H1 (cell line): ENCODE measurements around the gene ISL2. TPM values are rescaled to one million over a fixed set of nuclear protein-coding genes. Genes with fewer than 3 reads are reported as not detected.

Source experiments
- ASH2L ChIP-seq: fragments of 200-600, 300-600 bp; sonication (generic); IDR thresholded peaks from one replicate; pipeline ENCODE4 v1.7.1; 2017; ENCODE audit warnings: low read length
- EGR1 ChIP-seq: IDR thresholded peaks from 2 replicates; pipeline ENCODE4 v1.6.1; 2011; ENCODE audit warnings: low read depth, low read length, borderline replicate concordance
- GABPA ChIP-seq: IDR thresholded peaks from 2 replicates; pipeline ENCODE4 v1.6.1; 2011; ENCODE audit warnings: mild to moderate bottlenecking, low read length, moderate library complexity, borderline replicate concordance; ENCODE audit not compliant: insufficient read depth
- GTF2F1 ChIP-seq: IDR thresholded peaks from 2 replicates; pipeline ENCODE4 v1.6.1; 2012; ENCODE audit warnings: low read depth, low read length, improper control_type of control experiment, borderline replicate concordance
- JUND ChIP-seq: IDR thresholded peaks from 2 replicates; pipeline ENCODE4 v1.6.1; 2011; ENCODE audit warnings: mild to moderate bottlenecking, improper control_type of control experiment, low read length
- POLR2AphosphoS5 ChIP-seq: IDR thresholded peaks from 2 replicates; pipeline ENCODE4 v1.6.1; 2011; ENCODE audit warnings: low read depth, low read length
- polyA plus RNA-seq, 7 experiments: library from polyadenylated mRNA; depleted of rRNA in 3 of 7; stranded (reverse) in 5 of 7; unstranded in 2 of 7; fragments of >200 nt in 5 of 7; fragments of 200-250 nt in 2 of 7; gene quantifications; 1 replicate in 5 of 7; 2 replicates in 1 of 7; 4 replicates in 1 of 7; pipeline versions ENCODE4 v1.2.1 to v1.2.3, GENCODE V29; 2011 to 2013; ENCODE audit warnings: missing spikeins in 2 of 7, mixed read lengths in 2 of 7
- total RNA-seq: library from RNA; stranded (reverse); fragmentation: NEBNext Ultra II Directional; extraction: Animal tissue kit (Norgen Biotek cat#: 25700); gene quantifications from 2 replicates; pipeline ENCODE4 v1.2.1, GENCODE V29; 2021

Gene ISL2
- total and polyA plus RNA-seq, 2 of the 8 experiments (the other 6 are each of a cell fraction or from before 2014, with no cell fraction given) = 0.32 to 0.99 TPM

DNA sequence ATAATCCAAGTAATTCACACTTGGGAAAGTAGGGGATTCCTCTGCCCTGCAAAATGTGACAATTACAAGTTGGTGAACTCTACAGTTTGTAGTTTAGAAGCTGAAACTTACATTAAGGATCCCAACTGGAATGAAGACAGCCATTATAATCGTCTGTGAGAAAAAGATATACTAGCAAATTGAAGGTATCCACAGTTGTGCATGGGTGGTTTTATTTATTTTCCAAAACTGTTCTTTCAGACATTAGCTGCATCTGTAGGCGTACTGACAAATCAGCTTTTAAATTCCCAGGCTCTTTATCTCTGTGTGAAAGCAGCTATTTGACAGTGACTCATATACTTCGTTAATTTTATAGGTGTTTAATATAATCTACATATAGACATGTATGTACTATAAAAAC lies 12.5 kb upstream of the ISL2 start (continued):
- no peak for TF ChIP-seq POLR2AphosphoS5
- no peak for TF ChIP-seq GABPA
- TF ChIP-seq EGR1 = no peak
- TF ChIP-seq JUND = no peak
- TF ChIP-seq ASH2L = no peak
- TF ChIP-seq GTF2F1 = no peak
